GM04504 (cell line): Measurements from ENCODE around the gene CCT7.

Experiments
- DNase-seq: peaks from one replicate; pipeline ENCODE4 v3.0.0-alpha.2; 2012; ENCODE audit warnings: low read depth

Gene CCT7

DNA sequence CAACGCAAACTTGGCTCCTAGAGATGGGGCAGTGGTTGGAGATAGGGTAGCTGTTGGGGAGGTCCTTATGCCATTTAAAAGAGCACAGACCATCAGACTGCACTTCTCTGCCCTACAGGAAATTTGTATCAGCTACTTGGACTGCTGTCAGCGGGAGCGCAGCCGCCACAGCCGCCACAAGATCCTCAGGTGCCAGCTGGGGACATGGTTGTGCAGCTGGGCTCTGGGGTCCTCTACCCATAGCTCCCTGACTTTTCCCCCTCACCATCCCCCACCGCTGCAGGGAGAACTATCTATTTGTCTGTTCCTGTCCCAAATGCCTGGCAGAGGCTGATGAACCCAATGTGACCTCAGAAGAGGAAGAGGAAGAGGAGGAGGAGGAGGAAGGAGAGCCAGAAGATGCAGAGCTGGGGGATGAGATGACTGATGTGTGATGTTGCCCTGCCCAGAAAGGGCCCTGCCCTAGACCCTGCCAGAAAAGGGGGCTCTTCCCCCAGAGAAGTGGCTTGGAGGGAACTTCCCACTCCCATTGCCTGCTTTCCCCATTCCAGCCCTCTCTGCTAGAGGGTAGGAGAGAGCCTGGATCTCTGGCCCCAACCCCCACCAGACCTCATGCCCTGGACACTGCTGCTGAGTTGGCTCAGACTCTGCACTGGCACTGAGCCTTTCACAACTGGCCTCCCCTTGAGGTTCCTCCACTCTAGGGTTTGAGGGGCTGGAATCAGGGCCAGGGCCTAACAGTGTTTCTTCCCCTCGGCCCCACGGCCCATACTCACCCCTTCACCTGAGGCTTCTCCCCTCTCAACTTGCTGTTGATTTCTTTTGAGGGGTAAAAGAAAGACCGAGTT is 8.4 kb upstream of the CCT7 start:
- no peak for DNase-seq

DNA sequence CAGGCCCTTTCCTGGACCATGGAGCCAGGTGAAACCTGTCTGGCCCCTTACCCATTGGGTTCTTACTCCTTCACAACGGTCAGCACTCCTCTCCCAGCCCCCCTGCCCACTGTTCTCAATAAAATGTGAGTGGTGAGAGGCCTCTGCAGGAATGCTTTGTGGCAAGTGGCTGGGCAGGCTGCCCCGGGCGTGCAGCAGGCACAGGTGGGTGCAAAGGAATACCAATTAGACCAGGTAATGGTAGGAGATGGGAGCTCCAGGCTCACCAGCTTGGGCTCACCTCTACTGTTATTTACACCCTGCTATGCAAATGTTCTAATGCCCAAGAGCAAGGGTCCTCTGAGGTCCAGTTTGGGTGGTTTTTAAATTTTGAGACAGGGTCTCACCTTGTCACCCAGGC is 7.0 kb upstream of the CCT7 start:
- no peak for DNase-seq

DNA sequence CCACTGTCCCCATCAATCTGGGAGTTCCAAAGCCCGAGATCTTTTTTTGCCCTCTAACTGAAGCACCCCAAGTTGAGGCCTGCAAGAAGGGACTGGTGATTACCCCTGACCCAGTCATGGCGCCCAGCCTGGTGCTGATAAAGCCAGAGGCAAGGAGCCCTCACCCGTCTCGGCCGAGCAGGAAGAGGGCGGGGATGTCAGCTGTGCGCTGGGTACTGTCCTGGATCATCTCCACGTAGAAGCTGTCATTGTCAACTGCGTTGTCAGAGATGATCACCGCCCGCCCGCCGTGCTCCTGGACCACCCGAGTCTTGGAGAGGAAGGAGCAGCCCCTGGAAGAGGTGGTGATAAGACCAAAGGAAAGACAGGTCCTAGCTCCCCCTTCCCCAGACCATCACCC is 5.5 kb upstream of the CCT7 start:
- no peak for DNase-seq

DNA sequence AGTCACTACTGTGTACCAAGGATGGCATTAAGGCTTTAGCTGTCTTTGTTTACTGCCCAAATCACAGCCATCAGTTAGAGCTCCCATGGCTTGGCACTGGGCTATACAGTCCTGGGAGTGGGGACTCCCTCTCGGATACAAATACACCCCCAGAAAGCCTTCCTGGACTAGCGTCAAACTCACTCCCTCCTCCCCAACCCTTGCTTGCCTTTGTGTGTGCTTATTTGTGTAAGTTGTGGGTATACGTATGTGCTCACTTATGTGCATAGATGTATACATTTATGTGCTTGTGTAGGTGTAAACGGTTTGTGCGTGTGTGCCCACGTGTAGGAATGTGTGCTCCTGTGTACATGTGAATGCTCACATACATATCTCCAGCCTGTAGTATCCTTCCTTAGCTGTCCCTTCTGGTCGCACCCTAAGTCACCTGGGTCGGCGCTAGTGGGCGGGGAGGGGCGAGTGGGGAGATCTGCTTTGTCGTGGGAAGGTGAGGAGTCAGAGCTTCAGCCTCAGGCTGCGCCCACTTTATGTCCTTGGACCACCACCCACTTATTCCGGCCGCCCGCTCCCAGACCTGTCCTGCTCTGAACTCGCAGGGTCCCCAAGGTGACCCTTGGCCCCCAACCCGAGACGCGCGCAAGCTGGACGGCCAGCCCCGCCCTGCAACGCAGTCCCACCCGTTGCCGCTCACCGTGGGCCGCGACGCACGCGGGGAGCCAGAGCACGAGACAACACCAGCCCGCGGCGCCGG is 1.5 kb upstream of the CCT7 start:
- DNase-seq, result no peak

DNA sequence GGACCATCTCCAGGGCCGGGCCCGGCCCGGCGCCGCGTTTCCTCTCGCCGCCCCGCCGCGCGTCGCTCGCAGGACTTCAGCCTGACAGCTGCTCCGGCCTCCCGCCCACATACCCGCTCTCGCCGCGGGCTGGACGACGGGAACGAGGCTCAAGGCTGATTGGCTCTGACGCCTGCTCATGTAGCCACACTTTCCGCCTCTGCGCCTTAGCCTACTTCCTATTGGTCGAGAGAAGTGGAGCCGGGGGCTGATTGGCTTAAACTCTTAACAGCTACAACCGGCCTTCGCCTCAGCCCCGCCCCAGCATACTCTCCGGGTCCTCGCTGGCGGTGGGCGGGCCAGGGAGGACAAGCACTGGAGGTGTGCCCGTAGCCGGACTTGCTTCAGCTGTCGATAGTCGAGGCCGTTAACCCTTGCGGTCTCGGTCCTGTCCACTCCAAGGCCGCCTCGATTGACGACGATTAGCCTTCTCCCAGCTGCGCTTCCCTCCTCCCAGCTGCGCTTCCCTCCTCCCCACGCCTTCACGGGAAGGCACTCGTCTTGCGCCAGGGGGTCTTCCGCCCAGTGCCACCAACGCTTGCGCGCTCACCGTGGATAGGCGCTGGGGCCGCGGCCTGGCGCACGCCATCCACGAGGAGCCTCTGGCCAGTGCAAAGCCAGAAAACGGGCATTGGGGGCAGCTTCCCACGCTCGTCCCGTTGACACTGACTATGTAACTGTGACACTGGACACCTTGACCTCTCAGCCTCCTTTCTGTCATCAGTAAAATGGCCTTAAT is 765 bp upstream of the CCT7 start, which contains the start of gene PRADC1:
Gene PRADC1 (minus strand): TSS at position 86 of the 778 bp plus-strand sequence. CDS start 79 bp downstream, at position 7.
- DNase-seq, result peak; percentile 99

DNA sequence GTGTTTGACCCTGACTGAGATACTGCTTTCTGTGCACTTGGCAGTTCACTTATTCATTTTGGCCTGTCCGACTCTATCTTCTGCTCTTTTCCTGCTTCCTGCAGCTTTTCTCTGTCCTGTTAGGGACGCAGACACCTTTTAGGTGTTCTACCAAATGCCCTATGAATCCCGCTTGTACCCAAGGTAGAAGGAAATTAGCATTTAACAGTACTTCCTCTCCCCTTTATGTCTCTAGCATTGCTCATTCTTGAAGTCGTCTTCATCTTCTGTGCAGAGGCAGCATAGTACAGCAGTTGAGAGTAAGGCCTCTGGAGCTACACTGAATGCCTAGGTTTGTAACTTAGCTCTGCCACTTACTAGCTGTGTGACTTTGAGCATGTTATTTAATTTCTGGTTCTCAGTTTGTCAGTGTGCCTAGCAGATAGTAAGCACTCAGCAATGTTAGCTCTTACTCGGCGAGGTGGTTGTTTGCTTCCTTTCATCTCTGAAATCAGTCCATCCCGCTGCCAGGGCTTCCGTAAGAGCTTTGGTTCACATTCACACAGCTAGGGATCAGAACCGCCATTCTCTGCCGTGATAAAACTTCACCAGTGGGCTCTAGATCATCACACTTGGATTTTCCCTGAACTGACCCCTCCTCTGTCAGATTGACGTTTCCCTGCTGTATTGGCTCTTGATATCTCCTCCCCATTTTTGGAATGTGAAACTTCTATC is 1.4 kb downstream of the CCT7 start:
- DNase-seq, result no peak

DNA sequence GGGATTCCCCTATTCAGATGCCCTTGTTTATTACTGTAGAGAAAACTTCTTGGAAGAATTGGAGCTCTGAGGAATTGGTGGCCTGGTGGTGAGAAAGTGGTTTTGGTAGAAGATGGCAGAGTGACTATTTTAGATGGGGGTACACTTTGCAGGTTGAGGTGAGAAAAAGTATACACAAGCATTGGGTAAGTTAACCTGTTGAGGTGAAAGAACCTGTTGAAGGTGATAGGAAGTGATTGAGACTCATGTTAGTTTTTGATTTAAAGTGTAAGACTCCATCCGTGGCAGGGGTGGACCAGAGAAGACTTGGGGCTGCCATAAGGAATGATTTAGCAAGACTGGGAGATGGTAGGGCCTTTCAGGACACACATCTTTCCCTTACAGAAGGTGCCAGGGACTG is 3.1 kb downstream of the CCT7 start:
- DNase-seq, result no peak

DNA sequence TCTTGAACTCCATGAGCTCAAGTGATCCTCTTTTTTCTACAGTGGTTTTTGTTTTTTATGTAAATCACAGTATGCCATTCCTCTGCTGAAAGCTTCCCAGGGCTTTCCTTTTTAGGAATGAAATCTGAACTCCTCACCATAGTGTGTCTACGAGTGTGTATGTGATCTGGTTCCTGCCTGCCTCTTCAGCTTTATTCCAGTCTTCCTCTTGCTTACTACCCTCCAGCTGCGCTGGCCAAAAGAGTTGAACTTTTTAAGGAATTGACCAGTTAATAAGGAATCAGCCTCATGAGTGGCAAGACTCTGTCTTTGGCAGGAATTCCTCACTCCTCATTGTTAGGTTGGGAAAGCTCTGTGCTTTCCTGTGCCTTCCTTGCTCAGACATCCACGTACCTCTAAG is 4.0 kb downstream of the CCT7 start:
- no peak for DNase-seq

DNA sequence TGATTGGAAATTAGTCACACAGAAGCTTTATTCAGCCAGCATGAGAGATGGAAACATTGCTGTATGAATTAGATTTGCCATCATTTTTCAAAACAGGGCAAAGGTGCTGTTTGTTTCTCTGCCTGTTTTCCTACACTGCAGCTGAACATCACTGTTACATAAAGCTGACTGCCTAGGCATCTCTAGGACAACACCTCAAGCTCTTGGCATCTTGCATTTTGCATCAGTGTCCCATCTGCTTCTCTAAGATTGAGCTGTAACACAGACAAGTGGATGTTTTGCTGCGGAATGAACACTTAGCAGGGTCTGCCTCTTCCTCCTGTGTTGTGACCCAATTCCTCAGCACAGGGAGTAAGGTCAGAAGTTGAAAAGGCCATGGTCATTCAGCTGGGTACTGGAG is 4.9 kb downstream of the CCT7 start:
- DNase-seq, result no peak

DNA sequence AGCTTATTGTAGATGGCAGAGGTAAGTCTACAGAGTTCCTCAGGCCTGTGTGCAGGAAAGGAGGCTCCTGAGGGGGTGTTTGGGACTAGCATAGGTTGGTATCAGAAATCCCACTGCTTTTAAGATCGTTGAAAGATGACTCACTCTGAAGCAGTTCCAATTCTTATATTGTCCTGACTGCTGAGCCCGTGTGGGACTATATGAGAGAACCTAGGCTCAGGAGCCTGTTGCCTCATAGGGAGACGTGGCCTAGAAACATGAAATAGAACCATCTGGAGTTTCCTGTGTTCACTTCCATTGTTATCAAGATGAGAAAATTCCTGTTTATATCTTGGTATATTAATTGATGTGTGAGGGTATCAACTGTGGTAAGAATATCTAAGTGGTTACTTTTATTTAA is 5.7 kb downstream of the CCT7 start:
- no peak for DNase-seq

DNA sequence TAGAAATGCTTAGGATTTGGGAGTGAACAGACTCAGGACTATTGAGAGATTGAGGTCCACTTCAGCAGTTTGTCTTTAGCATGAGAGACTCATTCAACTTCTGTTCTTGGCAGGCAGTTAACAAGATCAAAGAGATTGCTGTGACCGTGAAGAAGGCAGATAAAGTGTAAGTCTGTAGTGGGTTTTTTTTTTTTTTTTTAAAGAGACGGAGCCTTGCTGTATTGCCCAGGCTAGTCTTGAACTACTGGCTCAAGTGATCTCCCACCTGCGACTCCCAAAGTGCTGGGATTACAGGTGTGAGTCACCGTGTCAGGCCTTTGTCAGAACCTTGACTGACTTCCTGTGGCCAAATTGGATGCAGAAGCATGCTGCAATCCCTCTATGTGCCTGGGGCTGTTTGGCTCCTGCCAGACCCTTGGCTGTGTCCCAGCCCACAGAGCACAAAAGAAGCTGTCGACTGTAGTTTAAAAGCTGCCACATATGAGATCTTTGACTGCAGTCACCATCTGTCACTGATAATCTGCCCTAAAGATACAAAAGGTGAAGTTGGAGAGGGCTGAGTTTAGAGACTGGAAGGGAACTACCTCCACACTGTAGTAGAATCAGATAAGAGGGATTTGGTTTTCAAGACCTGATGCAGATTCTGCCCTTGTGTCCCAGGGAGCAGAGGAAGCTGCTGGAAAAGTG is 9.9 kb downstream of the CCT7 start:
- DNase-seq, result peak; percentile 77

DNA sequence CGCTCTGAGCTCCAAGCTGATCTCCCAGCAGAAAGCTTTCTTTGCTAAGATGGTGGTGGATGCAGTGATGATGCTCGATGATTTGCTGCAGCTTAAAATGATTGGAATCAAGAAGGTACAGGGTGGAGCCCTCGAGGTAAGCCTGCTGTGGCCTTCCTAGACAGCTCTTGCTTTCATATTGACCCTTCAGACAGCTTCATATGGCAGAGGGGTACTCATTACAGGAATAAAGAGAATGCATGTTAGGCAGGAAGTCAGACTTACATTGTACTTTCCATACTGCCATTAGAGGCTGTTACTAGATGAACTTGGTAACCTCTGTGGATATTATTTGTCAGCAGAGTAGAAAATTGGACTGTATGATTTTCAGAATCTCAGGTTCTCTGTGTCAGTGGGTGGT is 10.5 kb downstream of the CCT7 start:
- no peak for DNase-seq

DNA sequence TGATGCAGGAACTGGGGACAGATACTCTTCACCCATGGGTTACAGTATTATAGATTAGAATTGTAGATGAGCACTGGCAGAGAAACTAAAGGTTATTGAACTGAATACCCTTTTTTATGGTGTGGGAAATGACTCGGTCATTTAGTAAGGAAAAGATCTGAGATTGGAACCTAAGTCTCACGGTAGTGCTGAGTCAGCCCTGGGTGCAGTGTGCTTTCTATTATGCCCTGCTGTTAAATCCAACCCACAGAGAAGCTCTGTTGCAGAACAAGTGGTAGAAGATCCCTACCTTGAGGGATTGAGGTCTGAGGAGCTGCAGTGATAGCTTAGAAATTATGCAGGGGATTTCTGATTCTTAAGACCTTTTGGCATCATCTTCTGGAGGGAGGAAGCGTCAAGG is 12.7 kb downstream of the CCT7 start:
- DNase-seq, result no peak

DNA sequence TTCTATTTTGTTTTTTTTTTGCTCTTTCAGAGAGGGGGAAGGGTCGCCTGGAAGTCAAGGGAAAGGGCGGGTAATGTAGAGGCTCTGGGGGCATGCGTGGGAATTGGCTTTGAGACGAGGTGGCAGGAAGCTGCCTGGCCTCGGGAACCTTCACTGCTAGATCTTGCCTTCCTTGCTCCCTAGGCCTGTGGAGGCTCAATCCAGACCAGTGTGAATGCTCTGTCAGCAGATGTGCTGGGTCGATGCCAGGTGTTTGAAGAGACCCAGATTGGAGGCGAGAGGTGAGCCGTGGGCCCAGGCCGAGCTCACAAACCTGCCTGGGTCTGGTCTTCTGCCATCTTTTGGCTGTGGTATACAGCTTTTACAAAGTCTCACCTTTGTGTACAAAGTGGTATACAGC is 15.5 kb downstream of the CCT7 start:
- no peak for DNase-seq

DNA sequence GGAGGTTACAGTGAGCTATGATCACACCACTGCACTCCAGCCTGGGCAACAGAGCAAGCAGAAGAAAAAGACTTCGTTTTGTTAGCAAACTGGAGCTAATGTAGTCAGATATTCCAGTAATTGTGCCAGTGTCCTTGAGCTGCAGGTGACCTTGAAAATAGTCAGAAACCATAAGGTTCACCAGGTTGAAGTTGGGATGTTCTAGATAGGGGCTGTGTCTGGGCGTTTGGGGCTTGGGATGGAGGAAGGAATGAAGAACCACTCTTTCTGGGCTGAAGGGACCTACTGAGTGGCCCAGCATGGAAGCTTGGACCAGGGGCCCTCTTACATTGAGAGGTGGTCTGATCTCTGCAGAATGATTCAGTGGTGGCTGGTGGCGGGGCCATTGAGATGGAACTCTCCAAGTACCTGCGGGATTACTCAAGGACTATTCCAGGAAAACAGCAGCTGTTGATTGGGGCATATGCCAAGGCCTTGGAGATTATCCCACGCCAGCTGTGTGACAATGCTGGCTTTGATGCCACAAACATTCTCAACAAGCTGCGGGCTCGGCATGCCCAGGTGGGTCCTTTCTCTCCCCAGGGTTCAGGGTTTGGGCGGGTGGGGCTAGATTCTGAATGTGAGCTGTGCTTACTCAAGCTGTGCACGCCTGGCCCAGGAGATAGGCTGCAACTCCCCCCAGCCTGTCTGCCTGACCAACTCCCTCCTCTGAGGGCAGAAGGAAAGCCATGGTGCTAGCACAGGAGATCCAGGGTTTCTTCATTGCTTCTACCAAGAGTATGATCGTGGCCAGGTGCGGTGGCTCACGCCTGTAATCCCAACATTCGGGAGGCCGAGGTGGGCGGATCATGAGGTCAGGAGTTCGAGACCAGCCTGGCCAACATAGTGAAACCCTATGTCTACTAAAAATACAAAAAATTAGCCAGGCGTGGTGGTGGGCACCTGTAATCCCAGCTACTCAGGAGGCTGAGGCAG is 17.1 kb downstream of the CCT7 start:
- DNase-seq, result no peak

DNA sequence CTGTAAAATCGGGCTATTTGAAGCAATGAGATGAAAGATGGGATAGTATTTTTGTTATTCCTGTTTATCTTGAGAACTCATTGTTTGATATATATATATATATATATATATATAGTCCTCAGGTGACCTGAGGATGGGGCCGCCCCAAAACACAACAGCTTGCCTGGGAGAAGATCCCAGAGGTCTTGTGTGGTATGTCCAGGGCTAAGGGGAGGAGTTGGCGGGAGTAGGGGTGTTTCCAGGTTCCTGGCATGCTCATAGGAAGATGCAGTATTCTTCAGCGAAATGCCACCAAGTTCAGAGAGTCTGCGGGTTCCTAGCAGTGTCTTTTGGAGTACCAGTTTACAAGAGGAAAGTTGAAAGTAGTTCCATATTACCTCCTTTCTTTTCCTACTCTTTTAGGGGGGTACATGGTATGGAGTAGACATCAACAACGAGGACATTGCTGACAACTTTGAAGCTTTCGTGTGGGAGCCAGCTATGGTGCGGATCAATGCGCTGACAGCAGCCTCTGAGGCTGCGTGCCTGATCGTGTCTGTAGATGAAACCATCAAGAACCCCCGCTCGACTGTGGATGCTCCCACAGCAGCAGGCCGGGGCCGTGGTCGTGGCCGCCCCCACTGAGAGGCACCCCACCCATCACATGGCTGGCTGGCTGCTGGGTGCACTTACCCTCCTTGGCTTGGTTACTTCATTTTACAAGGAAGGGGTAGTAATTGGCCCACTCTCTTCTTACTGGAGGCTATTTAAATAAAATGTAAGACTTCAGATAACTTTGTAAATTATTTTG is 18.3 kb downstream of the CCT7 start:
- no peak for DNase-seq

DNA sequence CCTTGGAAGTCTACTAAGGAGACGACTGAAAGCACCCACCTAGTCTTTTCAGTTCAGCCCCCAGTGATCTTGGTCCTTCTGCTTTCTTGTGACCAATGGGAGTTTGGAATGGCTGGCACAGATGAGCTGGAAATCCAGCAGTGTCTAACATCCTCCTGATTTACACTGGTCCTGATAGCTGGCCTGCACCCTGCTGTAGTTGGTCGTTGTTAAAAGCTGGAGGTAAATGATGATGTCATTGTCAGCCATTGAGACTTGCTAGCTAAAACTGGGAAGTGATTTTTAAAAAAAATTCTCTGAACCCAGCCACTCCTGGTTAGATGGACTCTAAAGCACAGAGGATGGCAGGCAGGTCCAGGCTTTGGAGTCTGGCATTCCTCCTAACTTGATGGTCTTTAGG is 19.3 kb downstream of the CCT7 start:
- no peak for DNase-seq

DNA sequence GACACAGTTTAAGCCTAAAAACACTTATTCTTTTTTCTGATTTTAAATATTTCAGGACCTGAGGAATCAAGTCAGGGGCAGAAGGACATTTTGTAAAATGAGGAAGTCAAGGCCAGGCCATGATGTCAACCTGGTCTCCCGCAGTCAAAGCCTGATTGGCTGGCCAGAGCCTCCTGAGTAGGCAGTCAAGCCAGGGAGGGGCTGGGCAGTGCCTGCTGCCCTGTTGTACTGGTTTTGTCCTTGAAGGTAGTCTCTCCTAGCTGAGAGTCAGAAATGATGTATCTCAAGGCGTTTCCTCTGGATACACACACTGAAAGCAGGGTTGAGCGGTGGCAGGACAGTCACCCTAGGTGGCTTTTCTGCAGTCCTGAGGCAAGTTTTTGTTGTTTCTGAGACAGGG is 19.8 kb downstream of the CCT7 start:
- no peak for DNase-seq

DNA sequence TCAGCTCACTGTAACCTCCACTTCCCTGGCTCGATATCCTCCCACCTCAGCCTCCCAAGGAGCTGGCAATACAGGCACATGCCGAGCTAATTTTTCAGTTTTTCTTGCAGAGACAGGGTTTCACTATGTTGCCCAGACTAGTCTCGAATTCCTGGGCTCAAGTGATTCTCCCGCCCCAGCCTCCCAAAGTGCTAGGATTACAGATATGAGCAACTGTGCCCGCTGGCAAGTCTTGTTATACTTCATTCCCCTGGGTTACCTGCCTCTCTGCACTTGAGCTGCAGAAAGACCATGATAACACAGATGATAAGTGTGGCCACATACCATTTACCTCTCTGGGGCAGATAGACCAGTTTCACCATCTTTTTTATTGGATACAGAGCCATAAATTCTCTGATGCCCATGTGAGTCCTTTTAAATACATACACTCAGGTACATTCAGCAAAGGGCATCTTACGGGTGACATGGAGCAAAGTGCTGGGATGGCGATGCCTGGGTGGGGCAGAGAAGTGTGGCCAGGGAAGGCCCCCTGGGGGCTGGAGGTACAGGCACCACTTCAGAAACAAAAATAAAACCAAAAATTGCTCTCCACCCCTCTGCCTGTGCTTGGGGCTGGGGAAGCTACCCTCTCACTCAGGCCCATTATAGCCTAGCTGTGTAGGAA is 20.4 kb downstream of the CCT7 start:
- DNase-seq, result no peak
